Activated CD8-positive, alpha-beta memory T cell treated with anti-CD3 and anti-CD28 coated beads for 36 hours (primary cell): ENCODE measurements around the gene FAM216B. TPM values are rescaled to one million over a fixed set of nuclear protein-coding genes. Genes with fewer than 3 reads are reported as not detected.
"Not testable (repeated sequence)": the region's sequence is repeated elsewhere in the genome, so short reads cannot be mapped to it uniquely, and the experiment has no call there.

Source experiments
- CTCF ChIA-PET: fragments of 350-600 bp; sonication (Branson Sonifier 250); formaldehyde crosslinking; loops from one replicate; lab custom pipeline; 2021; ENCODE audit warnings: antibody characterized with exemption; lab: Charles Lee
- POLR2A ChIA-PET: fragments of 350-600 bp; sonication (Branson Sonifier 250); formaldehyde crosslinking; loops from one replicate; lab custom pipeline; 2021; ENCODE audit warnings: antibody characterized with exemption; lab: Charles Lee
- total RNA-seq, 2 experiments: library from RNA; stranded (reverse); gene quantifications; one replicate each; pipeline ENCODE4 v1.2.3, GENCODE V29; 2021

FAM216B gene
- total RNA-seq, 2 experiments from 2014 or later: not detected

DNA sequence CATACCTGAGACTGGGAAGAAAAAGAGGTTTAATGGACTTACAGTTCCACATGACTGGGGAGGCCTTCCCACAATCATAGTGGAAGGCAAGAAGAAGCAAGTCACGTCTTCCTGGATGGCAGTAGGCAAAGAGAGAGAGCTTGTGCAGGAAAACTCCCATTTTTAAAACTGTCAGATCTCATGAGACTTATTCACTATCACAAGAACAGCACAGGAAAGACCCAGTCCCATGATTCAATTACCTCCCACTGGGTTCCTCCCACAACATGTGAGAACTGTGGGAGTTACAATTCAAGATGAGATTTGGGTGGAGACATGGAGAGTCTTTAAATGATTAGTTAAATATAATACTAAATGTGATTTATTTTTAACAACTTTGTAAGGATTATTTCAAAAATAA, 38.3 kb downstream of the FAM216B start:
- CTCF ChIA-PET, POLR2A ChIA-PET: not testable (repeated sequence)

DNA sequence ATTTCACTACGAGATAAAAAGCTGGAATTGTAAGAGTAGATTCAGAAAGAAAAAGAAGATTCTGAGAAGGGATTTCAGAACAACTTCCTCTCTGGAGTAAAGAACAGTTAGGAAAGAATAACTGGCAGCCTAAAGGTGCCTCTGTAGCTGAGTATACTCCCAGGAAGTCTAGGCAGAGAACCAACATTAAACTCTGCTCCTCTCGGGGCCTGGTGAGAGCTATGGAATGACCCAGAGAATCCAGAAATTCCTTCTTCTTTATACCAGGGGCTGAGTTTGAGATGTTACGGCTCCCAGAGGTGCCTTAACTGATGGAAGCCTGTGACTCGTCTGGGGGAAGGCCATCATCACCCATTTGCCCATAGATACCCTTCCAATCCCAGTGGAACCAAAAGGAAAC, 39.1 kb downstream of the FAM216B start:
- ChIA-PET POLR2A (no interaction called here), CTCF (no interaction called here)

DNA sequence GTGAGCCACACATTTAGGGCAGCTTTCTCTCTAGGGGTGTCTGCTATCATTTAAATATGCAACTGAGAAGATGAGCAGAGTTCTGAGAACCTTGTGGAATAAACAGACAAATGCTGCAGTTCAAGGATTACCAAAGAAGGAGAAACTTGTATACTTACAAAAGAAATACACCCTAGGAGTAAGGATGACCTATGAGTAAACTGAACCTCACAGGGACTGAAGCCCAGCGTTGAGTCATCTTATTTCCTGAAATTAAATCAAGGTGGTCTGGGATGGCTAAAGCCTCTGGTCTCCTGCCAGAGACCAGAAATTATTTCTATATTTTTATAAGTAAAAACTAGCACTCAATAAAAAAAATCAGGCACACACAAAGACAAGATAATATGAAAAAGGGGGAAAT, 40.1 kb downstream of the FAM216B start:
- POLR2A ChIA-PET: no interaction called here
- CTCF ChIA-PET: no interaction called here

DNA sequence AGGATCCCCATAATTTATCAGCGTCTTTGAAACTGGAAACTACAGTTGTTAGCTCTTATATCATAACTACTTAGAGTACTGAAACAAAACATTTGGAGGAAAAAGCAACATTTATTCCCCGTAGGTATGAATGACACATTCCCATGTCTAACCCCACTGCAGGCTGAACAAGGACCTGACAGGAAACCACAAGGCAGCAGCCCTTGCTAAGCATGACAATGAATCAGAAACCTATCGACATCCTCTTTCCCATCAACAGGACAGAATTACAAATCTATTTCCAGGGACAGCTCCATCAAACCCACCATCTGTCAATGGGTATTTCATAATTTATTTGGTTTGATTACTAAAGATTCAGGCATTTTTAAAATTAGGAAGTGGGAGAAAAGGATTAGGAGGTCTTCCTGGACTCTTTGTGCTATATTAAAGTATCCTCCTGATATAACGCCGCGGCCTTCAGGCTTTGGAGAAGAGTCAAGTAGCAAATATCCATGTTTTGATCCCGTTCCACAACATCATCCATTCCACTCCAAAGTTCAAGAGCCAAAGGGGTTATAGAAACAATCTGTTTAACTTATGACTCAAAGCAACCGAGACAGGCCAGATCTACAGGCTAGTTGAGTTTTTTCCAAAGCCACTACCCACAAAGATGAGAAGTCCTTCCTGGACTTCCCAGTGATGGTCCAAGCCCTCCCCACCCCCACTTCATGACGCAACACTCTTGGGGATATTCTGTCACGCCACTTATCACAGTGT, 51.1 kb downstream of the FAM216B start:
- CTCF ChIA-PET: no interaction called here
- POLR2A ChIA-PET: no interaction called here

DNA sequence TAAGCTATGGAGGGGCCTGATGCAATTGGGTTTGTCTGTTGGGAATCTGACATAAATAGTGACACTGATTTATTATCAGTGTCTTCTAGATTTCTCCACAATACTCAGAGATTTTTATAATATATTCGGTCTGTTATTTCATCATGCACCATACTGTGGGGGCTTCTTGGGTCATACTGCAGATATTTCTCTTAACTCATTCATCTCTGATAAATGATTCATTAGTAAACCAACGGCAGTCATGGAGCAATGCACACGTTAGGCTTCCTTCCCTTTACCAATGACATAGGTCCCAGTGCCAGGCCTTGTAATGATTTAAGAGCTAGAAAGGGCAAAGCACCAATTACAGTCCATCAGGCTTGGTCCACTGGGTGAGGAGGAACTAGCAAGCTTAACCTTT, 53.6 kb downstream of the FAM216B start:
- POLR2A ChIA-PET: no interaction called here
- CTCF ChIA-PET: no interaction called here

DNA sequence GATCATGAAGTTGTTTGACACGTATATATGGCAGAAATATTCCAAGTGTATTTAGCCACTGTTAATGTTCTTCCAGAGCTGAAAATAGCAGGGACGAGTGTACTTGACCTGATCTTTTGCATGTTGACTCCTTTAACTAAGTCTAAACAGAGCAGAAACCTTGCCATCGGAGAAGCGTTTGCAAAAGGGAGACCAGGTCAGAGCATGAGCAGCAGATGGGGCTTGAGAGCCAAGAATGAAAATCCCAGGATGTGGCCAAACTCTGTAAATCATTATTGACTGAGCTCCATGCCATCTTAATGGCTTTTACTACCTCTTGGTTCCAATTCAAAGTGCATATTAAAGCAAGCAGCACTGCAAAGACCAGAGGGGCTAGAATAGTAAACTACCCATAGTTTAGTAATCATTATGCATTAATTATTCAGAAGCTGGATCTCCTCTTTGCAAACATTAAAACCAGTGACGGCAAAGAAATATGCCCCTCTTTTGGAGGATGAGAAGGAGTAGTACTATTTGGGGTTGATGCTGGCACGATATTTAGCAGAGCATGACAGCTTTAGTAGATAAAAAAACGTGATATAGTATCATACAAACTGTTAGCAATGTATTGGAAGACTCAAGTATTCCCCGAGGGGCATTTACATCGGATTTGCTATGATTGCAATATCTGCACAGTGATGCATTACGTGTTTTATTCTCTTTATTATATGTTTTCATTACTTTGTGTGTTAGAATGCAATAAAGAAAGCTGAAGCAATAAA, 55.7 kb downstream of the FAM216B start:
- POLR2A ChIA-PET: no interaction called here
- CTCF ChIA-PET: no interaction called here

Other genes with a start within 250 kb of the FAM216B start
- gene TNFSF11, start 207.4 kb upstream of the FAM216B start, total RNA-seq: 1 to 10 TPM; 7.4 to 7.7 TPM
- 1 to 10 TPM; 2.7 to 3.0 TPM for gene EPSTI1, start 210.7 kb downstream of the FAM216B start, total RNA-seq
- 10 to 100 TPM; 13.1 to 15.7 TPM for gene DNAJC15, start 242.0 kb downstream of the FAM216B start, total RNA-seq